Measurements from ENCODE around the gene ALDOB. TPM values are rescaled to one million over a fixed set of nuclear protein-coding genes. Genes with fewer than 3 reads are reported as not detected.

ALDOB gene
- total and polyA plus RNA-seq, 2 of the 13 experiments (the other 11 are each of a cell fraction or from before 2014, with no cell fraction given): 0.29 to 0.97 TPM

- TF ChIP-seq ZNF142 (CRISPR knock-in tag; IDR thresholded peaks at IDR 0.05) (no peak), TBX3 (IDR thresholded peaks at IDR 0.05; ENCODE audit: borderline replicate concordance) (peak; percentile 64; the same call in 1 of the 2 replicates), FOXP1 (IDR thresholded peaks at IDR 0.05) (0 out of 2 replicates have a peak, but pooled peaks have one; percentile 13), FOXP1 (CRISPR knock-in tag; IDR thresholded peaks at IDR 0.05) (peak; percentile 87), TRAFD1 (CRISPR knock-in tag; IDR thresholded peaks at IDR 0.05; ENCODE audit: borderline replicate concordance) (no peak), ZNF605 (CRISPR knock-in tag; IDR thresholded peaks at IDR 0.05) (no peak), ZUFSP (CRISPR knock-in tag; IDR thresholded peaks at IDR 0.05; ENCODE audit: borderline replicate concordance) (no peak), MEF2D (CRISPR knock-in tag; IDR thresholded peaks at IDR 0.05) (peak; percentile 54; the same call in 1 of the 2 replicates), CENPX (CRISPR knock-in tag; IDR thresholded peaks at IDR 0.05) (no peak), ZNF563 (CRISPR knock-in tag; IDR thresholded peaks at IDR 0.05) (no peak), ZNF468 (CRISPR knock-in tag; IDR thresholded peaks at IDR 0.05) (no peak), AKAP8 (CRISPR knock-in tag; IDR thresholded peaks at IDR 0.05) (no peak), KAT2B (IDR thresholded peaks at IDR 0.05; ENCODE audit: borderline replicate concordance, low read depth, low read length) (no peak), ZNF7 (CRISPR knock-in tag; IDR thresholded peaks at IDR 0.05) (no peak), ZNF562 (CRISPR knock-in tag; IDR thresholded peaks at IDR 0.05; ENCODE audit: borderline replicate concordance) (no peak), GATAD1 (CRISPR knock-in tag; IDR thresholded peaks at IDR 0.05) (no peak)
- TF ChIP-seq, protein P1, sequence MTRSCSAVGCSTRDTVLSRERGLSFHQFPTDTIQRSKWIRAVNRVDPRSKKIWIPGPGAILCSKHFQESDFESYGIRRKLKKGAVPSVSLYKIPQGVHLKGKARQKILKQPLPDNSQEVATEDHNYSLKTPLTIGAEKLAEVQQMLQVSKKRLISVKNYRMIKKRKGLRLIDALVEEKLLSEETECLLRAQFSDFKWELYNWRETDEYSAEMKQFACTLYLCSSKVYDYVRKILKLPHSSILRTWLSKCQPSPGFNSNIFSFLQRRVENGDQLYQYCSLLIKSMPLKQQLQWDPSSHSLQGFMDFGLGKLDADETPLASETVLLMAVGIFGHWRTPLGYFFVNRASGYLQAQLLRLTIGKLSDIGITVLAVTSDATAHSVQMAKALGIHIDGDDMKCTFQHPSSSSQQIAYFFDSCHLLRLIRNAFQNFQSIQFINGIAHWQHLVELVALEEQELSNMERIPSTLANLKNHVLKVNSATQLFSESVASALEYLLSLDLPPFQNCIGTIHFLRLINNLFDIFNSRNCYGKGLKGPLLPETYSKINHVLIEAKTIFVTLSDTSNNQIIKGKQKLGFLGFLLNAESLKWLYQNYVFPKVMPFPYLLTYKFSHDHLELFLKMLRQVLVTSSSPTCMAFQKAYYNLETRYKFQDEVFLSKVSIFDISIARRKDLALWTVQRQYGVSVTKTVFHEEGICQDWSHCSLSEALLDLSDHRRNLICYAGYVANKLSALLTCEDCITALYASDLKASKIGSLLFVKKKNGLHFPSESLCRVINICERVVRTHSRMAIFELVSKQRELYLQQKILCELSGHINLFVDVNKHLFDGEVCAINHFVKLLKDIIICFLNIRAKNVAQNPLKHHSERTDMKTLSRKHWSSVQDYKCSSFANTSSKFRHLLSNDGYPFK (CRISPR knock-in tag; IDR thresholded peaks at IDR 0.05; ENCODE audit: borderline replicate concordance): no peak
- TF ChIP-seq, protein P2, sequence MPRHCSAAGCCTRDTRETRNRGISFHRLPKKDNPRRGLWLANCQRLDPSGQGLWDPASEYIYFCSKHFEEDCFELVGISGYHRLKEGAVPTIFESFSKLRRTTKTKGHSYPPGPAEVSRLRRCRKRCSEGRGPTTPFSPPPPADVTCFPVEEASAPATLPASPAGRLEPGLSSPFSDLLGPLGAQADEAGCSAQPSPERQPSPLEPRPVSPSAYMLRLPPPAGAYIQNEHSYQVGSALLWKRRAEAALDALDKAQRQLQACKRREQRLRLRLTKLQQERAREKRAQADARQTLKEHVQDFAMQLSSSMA (CRISPR knock-in tag; IDR thresholded peaks at IDR 0.05): no peak
Observed at GRCh38 chr9:101433229-101433628, 2.3 kb downstream of the ALDOB start (continued).
